ENCODE data around the gene SMIM43.

DNA sequence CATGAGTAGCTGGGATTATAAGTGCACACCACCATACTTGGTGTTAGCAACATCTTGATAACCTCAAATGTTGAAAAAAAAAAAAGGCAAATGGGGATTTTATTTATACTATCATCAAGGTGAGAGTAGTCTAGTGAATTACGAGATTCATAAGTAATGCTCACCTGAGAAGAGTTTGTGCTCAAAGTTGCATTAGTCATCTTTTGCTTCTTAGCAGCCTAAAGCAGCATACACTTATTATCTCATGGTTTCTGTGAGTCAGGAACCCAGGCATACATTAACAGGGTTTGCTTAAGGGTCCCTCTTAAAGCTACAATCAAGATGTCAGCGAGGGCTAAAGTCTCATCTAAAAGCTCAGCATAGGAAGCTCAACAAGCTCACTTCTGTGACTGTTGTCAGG is 28.0 kb upstream of the SMIM43 start:
- TF ChIP-seq POLR2A (IDR thresholded peaks at IDR 0.05), result no peak
- TF ChIP-seq, protein P1, sequence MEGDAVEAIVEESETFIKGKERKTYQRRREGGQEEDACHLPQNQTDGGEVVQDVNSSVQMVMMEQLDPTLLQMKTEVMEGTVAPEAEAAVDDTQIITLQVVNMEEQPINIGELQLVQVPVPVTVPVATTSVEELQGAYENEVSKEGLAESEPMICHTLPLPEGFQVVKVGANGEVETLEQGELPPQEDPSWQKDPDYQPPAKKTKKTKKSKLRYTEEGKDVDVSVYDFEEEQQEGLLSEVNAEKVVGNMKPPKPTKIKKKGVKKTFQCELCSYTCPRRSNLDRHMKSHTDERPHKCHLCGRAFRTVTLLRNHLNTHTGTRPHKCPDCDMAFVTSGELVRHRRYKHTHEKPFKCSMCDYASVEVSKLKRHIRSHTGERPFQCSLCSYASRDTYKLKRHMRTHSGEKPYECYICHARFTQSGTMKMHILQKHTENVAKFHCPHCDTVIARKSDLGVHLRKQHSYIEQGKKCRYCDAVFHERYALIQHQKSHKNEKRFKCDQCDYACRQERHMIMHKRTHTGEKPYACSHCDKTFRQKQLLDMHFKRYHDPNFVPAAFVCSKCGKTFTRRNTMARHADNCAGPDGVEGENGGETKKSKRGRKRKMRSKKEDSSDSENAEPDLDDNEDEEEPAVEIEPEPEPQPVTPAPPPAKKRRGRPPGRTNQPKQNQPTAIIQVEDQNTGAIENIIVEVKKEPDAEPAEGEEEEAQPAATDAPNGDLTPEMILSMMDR (IDR thresholded peaks at IDR 0.05), result no peak
